HG02588 (cell line): ENCODE measurements around the gene KLHL29.

Experiments used
- ATAC-seq: cut with Tn5 transposase; IDR thresholded peaks from one replicate; pipeline ENCODE4 v1.9.1; 2021; ENCODE audit warnings: mild to moderate bottlenecking, moderate library complexity; ENCODE audit not compliant: unreplicated experiment

The KLHL29 gene

DNA sequence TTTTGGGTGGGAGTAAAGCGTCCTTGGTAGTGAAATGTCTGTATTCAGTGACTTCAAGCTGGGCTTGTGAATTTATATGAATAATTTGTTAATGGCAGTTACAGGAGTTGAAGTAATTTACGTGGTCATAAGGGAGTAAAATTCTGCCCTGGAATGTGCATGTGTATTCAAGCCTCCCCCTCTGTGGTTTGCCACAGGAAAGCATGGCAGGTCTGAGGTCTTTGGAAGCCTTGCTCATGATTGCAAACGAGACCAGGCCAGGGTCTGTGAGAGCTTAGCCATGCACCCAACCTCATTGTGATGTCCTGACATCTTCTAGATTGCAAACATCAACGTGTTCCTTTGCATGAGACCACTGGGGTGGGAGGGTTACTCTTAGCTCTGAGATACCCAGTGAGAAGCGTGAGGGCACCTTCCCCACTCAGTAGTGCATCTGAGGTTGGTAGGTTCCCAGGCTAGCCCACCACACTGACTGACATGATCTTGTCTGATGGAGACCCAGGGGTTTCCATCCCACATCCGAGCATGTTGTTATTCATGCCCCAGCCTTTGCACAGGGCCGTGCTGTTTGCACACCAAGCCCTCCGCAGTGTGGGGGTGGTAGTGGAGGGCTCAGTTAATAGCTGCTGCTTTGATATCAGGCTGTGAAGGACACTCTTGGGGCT lies 216.5 kb downstream of the KLHL29 start:
- ATAC-seq = no peak

DNA sequence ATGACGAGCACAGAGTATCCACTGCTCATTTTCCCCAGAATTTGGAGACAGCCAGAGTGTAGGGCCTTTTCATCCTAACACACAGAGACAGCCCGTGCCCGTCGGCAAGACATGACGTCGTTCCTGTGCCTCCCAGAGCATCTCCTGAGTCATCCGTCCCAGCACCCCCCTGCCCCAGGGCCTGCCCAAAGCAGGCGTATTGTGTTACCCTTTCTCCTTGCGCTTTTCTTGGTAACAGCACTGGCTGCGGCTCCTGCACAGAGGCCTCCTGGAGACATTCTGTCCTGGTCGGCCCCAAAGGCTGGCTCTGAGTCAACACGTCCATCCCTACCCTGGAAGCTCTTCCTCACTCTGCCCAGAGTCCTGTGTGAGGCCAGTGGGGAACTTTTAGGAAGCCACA lies 217.1 kb downstream of the KLHL29 start:
- no peak for ATAC-seq

GRCh38 chr2:23603156-23603555 lies 218.2 kb downstream of the KLHL29 start:
- ATAC-seq = no peak

- no peak for ATAC-seq
Measured at GRCh38 chr2:23603581-23603980, 218.6 kb downstream of the KLHL29 start.

- no peak for ATAC-seq
Measured at GRCh38 chr2:23604731-23605130, 219.8 kb downstream of the KLHL29 start.

- no peak for ATAC-seq
Measured at GRCh38 chr2:23605236-23605635, 220.3 kb downstream of the KLHL29 start.

DNA sequence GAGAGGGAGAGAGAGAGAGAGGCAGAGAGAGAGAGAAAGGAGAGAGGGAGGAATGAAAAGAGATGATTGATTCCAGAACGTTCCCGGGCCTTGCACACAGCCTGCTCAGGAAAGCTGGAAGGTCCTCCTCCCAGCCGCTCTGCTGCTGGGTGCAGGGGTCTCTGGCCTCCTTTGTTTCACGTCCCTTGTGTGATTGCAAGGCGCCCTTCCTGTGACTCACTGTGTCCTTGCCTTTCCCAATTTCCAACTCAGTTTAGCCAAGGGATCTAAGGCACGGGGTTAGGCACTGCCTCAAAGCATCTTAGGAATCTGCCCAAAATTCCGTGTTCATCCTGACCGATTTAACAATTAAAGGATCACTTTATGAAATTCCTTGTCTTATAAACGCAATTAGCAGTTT lies 221.2 kb downstream of the KLHL29 start:
- no peak for ATAC-seq

DNA sequence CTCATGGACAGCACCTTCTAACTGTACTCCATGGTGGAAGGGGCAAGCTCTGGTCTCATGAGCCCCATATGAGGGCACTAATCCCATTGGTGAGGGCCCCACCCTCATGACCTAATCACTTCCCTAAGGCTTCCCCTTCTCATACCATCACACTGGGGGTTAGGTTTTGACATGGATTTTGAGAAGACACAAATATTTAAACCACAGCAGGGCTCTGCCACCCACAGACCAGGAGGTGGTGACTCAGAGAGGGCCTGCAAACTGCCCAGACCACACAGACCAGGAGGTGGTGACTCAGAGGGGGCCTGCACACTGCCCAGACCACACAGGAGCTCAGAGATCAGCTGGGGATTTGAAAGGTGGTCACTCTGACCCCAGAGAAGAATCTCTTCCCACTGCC lies 222.0 kb downstream of the KLHL29 start:
- no peak for ATAC-seq

GRCh38 chr2:23607925-23608324 lies 222.9 kb downstream of the KLHL29 start:
- ATAC-seq = no peak

DNA sequence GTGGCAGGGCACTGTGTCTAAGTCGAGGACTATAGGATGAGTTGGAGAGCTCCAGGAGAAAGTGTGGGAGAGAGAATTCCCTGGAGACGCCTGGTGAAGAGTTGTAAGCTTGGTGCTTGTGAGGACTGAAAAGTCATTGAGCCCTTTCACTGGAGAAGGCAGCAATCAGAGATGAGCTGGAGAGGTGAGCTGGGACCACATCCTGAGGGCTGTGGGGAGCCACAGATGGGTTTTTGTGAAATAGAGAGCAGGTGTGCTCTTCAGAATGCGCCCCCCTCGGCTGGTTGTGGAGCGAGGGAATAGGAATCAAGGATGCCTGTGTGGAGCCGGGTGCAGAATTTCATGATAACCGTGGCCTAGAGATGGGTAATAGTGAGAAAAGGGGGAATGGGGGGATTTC lies 224.3 kb downstream of the KLHL29 start:
- no peak for ATAC-seq

DNA sequence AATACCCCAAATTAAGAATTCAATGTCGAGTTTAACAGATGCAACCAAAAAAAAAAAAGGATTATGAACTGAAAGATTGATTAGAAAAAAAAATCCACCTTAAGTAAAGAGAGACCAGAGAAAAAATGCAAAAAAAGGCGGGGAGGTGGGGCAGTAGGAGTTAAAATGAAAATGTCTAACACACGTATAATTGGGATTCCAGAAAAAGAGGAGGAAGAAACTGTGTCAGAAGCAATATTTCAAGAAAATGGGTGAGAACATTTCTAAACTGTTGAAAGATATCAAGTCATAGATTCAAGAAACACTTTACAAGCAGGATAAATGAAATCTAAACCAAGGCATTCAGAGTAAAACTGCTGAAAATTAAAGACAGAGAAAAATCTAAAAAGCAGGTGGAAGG lies 226.9 kb downstream of the KLHL29 start:
- ATAC-seq = no peak

GRCh38 chr2:23614701-23615100 lies 229.7 kb downstream of the KLHL29 start:
- ATAC-seq = no peak

DNA sequence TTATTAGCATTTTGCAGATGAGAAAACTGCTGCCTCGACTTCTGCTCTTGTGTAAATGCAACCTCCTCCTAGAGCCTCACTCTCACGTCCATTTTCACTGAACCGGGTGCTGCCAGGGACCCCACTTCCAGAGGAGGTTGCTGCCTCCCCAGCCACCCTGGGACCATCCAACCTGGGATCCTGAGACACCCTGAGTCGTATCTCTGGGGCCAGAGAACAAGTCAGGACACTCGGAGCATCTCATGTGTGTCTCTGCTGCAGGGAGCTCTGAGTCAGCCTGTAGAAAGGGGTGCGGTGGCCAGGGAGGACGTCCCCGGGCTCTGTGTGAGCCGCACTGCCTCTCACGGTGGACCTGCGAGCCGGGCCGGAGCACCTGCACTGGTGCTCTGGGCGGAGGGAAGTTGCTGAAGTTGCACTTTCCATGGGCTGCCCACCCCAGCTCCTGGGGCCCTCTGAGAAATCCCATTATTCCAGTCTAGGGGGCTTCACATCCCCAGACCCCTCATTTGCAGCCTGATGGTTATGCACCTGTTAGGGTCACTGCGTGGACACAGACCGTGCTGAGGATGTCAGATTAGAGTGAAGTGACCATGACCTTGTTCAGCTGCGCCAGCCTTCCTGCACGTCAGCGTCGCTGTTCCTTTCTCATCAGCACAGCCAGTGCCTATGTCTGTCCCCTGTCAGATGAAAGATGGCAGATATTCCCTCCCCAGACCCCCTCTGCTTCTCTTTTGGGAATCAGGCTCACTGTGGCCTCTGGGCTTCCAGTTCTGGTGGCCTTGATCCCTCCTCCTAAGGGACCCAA lies 230.4 kb downstream of the KLHL29 start:
- ATAC-seq = no peak

DNA sequence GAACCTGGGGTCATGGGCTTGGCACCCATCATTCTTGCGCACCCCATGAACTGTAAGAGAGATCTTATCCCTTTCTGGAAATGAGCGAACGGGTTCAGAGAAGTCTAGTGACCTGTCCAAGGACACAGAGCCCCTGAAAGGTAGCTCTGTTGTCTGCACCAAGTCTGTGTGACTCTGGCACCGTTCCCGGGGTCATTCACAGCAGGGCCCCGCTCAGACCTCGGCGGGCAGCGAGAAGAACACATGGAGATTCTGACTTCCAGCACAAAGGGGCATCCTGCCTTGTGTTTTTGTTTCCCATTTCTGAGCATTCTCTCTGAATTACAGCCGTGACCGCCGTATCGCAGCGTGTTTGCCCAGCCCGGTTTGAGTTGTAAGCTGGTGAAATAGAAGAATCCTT lies 231.7 kb downstream of the KLHL29 start:
- ATAC-seq = no peak

- no peak for ATAC-seq
Measured at GRCh38 chr2:23617167-23617810, 232.3 kb downstream of the KLHL29 start.

DNA sequence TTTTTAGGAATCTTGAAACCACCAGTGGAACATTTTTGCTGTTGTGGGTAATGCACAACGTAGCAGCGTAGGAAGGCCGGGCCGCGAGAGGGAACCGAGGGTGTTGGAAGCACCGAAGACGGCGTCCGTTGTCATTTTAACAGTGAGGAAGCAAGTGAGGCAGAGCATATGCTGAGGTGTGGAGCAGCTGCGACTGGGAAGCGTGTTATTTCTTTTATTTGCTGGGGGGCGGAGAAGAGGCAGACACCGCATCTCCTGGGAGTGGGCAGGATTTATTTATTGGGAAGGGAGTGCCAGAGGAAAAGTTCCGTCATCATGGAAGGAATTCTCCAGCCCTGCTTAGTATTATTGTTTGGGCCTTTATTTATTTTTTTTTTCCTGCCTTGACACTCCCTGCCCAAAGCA lies 232.8 kb downstream of the KLHL29 start:
- no peak for ATAC-seq

DNA sequence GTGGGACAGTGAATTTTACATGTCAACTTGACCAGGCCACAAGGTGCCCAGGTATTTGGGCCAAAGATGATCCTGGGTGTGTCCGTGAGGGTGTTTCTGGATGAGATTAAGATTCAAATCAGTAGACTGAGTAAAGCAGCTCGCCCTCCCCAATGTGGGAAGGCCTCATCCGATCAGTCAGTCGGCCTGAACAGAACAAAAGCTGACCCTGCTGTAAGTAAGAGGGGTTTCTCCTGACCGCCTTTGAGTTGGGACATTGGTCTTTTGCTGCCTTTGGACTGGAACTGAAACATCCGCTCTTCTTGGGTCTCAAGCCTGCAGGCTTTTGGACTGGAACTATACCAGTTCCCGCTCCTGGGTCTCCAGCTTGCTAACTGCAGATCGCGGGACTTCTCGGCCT lies 233.3 kb downstream of the KLHL29 start:
- ATAC-seq = no peak

- ATAC-seq = no peak
Measured at GRCh38 chr2:23618794-23619530, 234.0 kb downstream of the KLHL29 start.

DNA sequence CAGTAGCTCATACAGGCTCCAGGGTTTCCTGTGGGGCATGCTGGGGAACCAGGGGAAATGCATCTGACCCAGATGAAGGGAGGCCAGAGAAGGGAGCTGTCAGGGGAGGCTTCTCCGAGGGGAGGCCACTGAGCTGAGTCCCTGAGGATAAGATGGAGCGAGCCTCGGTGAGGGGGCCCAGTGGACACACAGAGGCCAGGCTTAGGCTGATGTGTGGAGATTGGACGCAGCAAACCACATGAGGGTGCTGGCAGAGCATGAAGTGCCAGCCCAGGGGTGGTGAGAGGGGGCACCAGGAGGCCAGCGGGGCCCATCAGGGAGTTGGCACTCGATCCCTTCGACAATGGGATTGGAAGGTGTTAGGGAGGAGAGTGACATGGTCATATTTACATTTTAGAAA lies 235.0 kb downstream of the KLHL29 start:
- ATAC-seq = no peak

- no peak for ATAC-seq
Measured at GRCh38 chr2:23620841-23621341, 235.9 kb downstream of the KLHL29 start.

- no peak for ATAC-seq
Measured at GRCh38 chr2:23621616-23622015, 236.6 kb downstream of the KLHL29 start.
